Heart left ventricle (tissue), 16 donors: ENCODE results near the gene MRPS16. TPM values are rescaled to one million over a fixed set of nuclear protein-coding genes. Genes with fewer than 3 reads are reported as not detected.

ENCODE experiments used
- ATAC-seq, 4 donors: fragments of 200-7000 bp; cut with Tn5 transposase; one replicate each; pipeline ENCODE4 v1.9.1; 2020 to 2022; ENCODE audit warnings: moderate library complexity in 4 of 4, mild to moderate bottlenecking in 3 of 4, moderate number of reproducible peaks in 1 of 4
- DNase-seq, 5 donors: peaks; one replicate each; pipeline ENCODE4 v3.0.0-alpha.2; 2020
- H3K27ac ChIP-seq, 12 donors: fragments of 200-600 bp; sonication (generic) in 4 of 12; one replicate each; pipeline versions ENCODE4 v1.5.0 to v1.8.0; 2016 to 2022; ENCODE audit warnings: mild to moderate bottlenecking in 2 of 12
- H3K27me3 ChIP-seq, 9 donors: fragments of 200-600 bp; sonication (generic) in 2 of 9; one replicate each; pipeline versions ENCODE4 v1.5.1 to v1.8.0; 2016 to 2022; ENCODE audit warnings: mild to moderate bottlenecking in 3 of 9
- H3K36me3 ChIP-seq, 9 donors: fragments of 200-600 bp; sonication (generic) in 2 of 9; one replicate each; pipeline versions ENCODE4 v1.5.0 to v1.8.0; 2018 to 2022; ENCODE audit warnings: mild to moderate bottlenecking in 2 of 9
- H3K4me1 ChIP-seq, 12 donors: fragments of 200-600 bp; sonication (generic) in 4 of 12; one replicate each; pipeline versions ENCODE4 v1.5.0 to v1.8.0; 2016 to 2022; ENCODE audit warnings: mild to moderate bottlenecking in 3 of 12
- H3K4me3 ChIP-seq, 12 donors: fragments of 200-600 bp; sonication (generic) in 4 of 12; one replicate each; pipeline versions ENCODE4 v1.5.0 to v1.8.0; 2017 to 2022; ENCODE audit warnings: mild to moderate bottlenecking in 9 of 12, moderate library complexity in 4 of 12
- H3K9me3 ChIP-seq, 12 donors: fragments of 200-600 bp; sonication (generic) in 4 of 12; one replicate each; pipeline versions ENCODE4 v1.5.0 to v1.8.0; 2016 to 2022; ENCODE audit warnings: mild to moderate bottlenecking in 1 of 12
- POLR2A ChIP-seq, 2 donors: fragments of 450-650 bp; IDR thresholded peaks; one replicate each; pipeline ENCODE4 v1.6.1; 2017; ENCODE audit warnings: antibody characterized with exemption in 2 of 2, mild to moderate bottlenecking in 2 of 2, moderate library complexity in 2 of 2
- WGBS, 4 donors: extraction: QIAGEN DNeasy Blood & Tissue Kit in 2 of 4; methylation state at CpG; one replicate each; pipeline versions ENCODE4 v1.1.5 to v1.1.7; 2013 to 2018; 5-methylcytosine and 5-hydroxymethylcytosine counted together
- intact Hi-C, 10 donors: fragments of 100-400 bp; cut with DNase I; formaldehyde crosslinking; loops; one replicate each; pipeline versions ENCODE4 v1.11.1 to v1.14.2; 2022
- polyA plus RNA-seq, 2 donors: library from polyadenylated mRNA; stranded (reverse); fragments of 200-250 nt; gene quantifications; one replicate each; pipeline ENCODE4 v1.2.3, GENCODE V29; 2013
- total RNA-seq, 9 donors: library from RNA; depleted of rRNA in 2 of 9; stranded (reverse); fragments of >200 nt in 2 of 9; fragmentation: NEBNext Ultra II Directional in 3 of 9; extraction: Animal tissue kit (Norgen Biotek cat#: 25700) in 3 of 9; gene quantifications; one replicate each; pipeline versions ENCODE4 v1.1.0 to v1.2.4, GENCODE V29; 2016 to 2023
- TF ChIP-seq, protein P1 (sequence below), 12 donors: fragments of 200-600 bp; sonication (generic) in 4 of 12; IDR thresholded peaks; one replicate each; pipeline versions ENCODE4 v1.5.0 to v1.8.0; 2018 to 2022; ENCODE audit warnings: antibody characterized with exemption in 12 of 12, mild to moderate bottlenecking in 5 of 12
- donor health status: ischemic (EF 13 %, LVEDD 7.1; RV severe dilation, severe dysfunction).
- donor health status: healthy with polysubstance abuse.
- donor health status: DM: no; HTN: yes; CAD: no.
- donor health status: DM: no; HTN: no; CAD: no.
- donor health status: ischemic (EF 25% LVEDD 6.9; RV normal size, moderate dysfunction).
- donor health status: ischemic (EF 25% LVEDD 5.7; RV mildly dilated, moderate dysfunction).
- donor health status: healthy.
- donor health status: DM: yes; HTN: yes; CAD: no.
- donor health status: ischemic (EF 35%, LVEDD 5.7; RV mildly dilated, moderate dysfunction).
- donor health status: nonischemic (EF 11% LVEDD 7.7; RV severe dilation, severe dysfunction).
- donor health status: DM: yes; HTN: yes; CAD: no.
- donor health status: PGD.
- donor health status: ischemic (EF 29% LVEDD 5.4; RV normal size, mild dysfunction).
- donor health status: nonischemic (EF 23%, LVEDD 6.1; RV moderate dilation, normal function).

The MRPS16 gene
- total and polyA plus RNA-seq, 11 donors: 56.5 to 112 (median 101) TPM

DNA sequence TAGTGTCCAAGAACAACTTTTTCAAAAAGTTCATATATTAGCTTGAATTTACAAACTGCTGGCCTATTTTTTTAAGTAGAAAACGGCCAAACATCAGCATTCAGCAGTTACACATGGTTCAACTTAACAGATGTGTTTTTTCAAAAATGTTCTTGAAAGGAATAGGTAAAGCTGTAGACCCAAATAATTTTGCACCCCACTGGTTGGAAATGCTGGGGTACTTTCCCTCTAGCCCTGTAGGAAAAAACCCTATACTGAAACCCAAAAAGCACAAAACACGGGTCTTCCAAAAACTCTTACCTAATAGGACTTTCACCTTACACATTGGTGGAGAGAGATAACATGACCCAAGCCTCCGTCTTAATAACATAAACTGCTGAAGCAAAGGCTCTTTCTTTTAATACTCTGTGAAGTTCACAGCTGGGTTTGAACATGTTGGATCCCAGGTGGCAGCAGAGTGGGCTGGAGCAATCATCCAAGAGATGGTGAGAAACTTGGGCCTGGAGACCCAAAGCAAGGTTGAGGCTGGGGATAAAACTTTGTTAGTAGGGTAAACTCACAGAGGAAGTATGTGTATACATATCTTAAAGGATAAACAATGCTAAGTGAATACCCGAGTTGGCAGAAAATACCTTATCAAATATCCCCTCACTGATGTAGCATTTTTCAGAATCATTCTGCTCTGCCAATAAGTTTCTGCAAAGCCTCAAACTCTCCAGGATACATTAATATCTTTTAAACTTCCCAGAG, 4.8 kb downstream of the MRPS16 start:
- H3K27me3 ChIP-seq: no peaks in the 10 kb centered on the region
- H3K36me3 ChIP-seq: peaks cover 0 to 58% (median 51%) of the 10 kb centered on the region in 9 donors
- no peaks in the 10 kb centered on the region for H3K9me3 ChIP-seq
- peak overlapping the region; percentile 57 to 96 (median 80) for H3K4me3 ChIP-seq
- peak overlapping the region in 11 of 12 donors; percentile 60 to 84 (median 74) for H3K27ac ChIP-seq
- peaks cover 3 to 60% (median 35%) of the 10 kb centered on the region in 12 donors for H3K4me1 ChIP-seq
- WGBS, 4 donors: 43 to 53% (median 51%) methylated on average over 4 of the region's 4 CpGs
- TF ChIP-seq, protein P1, sequence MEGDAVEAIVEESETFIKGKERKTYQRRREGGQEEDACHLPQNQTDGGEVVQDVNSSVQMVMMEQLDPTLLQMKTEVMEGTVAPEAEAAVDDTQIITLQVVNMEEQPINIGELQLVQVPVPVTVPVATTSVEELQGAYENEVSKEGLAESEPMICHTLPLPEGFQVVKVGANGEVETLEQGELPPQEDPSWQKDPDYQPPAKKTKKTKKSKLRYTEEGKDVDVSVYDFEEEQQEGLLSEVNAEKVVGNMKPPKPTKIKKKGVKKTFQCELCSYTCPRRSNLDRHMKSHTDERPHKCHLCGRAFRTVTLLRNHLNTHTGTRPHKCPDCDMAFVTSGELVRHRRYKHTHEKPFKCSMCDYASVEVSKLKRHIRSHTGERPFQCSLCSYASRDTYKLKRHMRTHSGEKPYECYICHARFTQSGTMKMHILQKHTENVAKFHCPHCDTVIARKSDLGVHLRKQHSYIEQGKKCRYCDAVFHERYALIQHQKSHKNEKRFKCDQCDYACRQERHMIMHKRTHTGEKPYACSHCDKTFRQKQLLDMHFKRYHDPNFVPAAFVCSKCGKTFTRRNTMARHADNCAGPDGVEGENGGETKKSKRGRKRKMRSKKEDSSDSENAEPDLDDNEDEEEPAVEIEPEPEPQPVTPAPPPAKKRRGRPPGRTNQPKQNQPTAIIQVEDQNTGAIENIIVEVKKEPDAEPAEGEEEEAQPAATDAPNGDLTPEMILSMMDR (IDR thresholded peaks at IDR 0.05): no peak
- TF ChIP-seq POLR2A (IDR thresholded peaks at IDR 0.05): no peak
- DNase-seq (no peak), ATAC-seq (no peak)
- intact Hi-C loops: no loop called here

DNA sequence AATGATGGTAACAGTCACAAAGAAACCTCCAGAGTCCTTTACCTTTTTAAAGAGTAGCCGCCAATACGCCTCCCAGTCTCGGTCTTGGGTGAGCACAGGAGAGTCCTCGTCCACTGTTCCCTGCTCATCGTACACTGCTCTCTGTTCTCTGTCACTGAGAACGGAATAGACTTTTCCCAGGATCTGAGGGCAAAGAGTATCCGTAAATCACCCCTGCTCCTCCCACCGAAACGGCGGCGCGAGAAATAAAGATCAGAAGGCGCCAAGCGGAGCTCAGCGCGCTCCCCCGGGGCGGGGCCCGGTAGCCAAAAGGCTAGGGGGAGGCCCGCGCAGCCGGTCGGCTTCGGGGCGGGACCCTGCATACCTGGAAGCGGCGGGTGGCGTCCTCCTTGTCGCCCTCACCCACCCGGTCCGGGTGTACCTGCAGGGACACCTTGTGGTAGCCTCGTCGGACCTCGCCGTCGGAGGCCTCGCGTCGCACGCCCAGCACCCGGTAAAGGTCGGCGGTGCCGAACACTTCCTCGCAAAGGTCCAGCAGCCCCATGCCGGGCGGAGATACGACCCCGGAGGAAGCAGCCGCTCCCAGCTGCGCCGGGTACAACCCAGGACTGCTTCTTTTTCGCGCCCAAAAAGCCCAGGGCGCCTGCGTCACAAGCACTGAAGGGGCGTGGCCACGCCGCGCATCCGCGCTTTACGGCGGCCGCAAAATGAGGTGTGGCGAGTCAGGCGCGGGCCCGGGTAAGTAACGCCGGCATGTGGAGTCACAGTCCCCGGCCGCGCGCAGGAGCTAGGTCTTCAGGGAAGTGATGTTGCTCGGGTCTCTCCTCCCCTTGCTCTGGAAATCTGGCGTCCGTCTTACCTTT, 5.6 kb downstream of the MRPS16 start, which contains the start of gene DNAJC9:
TSS of gene DNAJC9 (minus strand) at position 610 of the 863 bp plus-strand sequence. CDS start at position 544, 66 bp downstream.
- H3K4me1 ChIP-seq: peaks cover 3 to 58% (median 34%) of the 10 kb centered on the region in 12 donors
- H3K9me3 ChIP-seq: no peaks in the 10 kb centered on the region
- intact Hi-C loops: no loop called here
- H3K27ac ChIP-seq: peak within 1 kb of the TSS; percentile 5 to 84 (median 72)
- peaks cover 0 to 66% (median 59%) of the 10 kb centered on the region in 9 donors for H3K36me3 ChIP-seq
- TF ChIP-seq POLR2A (IDR thresholded peaks at IDR 0.05): peak in 1 of 2 donors; percentile 80
- TF ChIP-seq, protein P1 (IDR thresholded peaks at IDR 0.05): peak in 4 of 12 donors; percentile 15 to 32 (median 21)
- DNase-seq (peak; percentile 94 to 97 (median 96)), ATAC-seq (peak; percentile 93 to 97 (median 95))
- WGBS, 4 donors: 0% methylated on average over 47 to 78 of the region's 78 CpGs
- peak within 1 kb of the TSS; percentile 57 to 96 (median 80) for H3K4me3 ChIP-seq
- H3K27me3 ChIP-seq: no peaks in the 10 kb centered on the region

DNA sequence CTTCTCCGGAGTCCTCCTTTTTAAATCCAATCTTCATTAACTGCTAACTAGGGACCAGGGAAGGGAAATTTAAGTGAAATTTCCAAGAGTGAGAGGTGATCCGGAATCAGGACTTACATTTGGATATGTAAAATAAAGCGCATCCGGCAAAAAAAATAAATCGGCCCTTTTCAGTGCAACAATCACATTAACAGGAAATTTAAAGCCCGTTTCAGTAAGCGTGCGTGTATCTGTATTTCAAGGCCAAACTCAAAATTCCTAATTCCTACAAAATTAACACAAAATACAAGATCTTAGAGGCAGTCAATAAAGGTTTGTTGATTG, 6.2 kb downstream of the MRPS16 start:
- intact Hi-C loops: no loop called here
- no peaks in the 10 kb centered on the region for H3K9me3 ChIP-seq
- H3K36me3 ChIP-seq: peaks cover 0 to 72% (median 65%) of the 10 kb centered on the region in 9 donors
- H3K27ac ChIP-seq: peak overlapping the region in 9 of 12 donors; percentile 5 to 84 (median 79)
- ATAC-seq (no peak), DNase-seq (no peak)
- 5 to 9% (median 6%) methylated on average over 8 of the region's 8 CpGs for WGBS, 4 donors
- TF ChIP-seq POLR2A (IDR thresholded peaks at IDR 0.05): no peak
- peaks cover 3 to 52% (median 28%) of the 10 kb centered on the region in 12 donors for H3K4me1 ChIP-seq
- no peaks in the 10 kb centered on the region for H3K27me3 ChIP-seq
- H3K4me3 ChIP-seq: peak overlapping the region; percentile 57 to 96 (median 80)

DNA sequence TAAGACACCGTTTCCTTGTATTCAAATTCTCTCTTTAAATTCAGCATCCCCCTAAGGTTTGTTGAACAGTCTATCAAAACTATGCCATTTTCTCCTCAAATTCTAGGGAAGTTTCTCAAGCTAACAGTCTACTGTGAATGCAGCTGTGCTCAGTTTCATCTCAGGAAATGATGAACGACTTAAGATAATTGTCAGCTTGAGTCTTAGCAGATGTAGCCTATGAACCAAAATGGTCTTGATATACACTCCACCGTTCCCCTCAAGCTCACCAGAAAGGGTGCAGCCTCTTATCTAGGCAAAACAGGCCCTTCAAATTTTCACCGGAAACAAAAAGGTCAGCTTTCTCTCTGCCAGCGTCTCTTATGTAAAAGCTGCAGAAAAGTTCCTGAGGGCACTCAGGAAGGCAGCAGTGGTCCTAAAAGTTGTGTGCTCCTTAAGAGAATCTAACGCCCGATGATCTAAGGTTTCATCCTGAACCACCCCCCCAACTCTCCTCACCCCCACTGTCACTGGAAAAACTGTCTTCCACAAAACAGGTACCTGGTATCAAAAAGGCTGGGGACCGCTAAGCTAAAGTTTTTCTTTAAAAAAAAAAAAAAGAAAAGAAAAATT, 7.5 kb downstream of the MRPS16 start:
- Histone ChIP-seq H3K4me1 (peaks cover 0 to 44% (median 22%) of the 10 kb centered on the region in 12 donors), H3K36me3 (peaks cover 0 to 76% (median 66%) of the 10 kb centered on the region in 9 donors), H3K9me3 (no peaks in the 10 kb centered on the region), H3K27me3 (no peaks in the 10 kb centered on the region), H3K27ac (no peak overlapping the region), H3K4me3 (peak overlapping the region in 1 of 12 donors; percentile 83)
- ATAC-seq (no peak), DNase-seq (no peak)
- 41 to 50% (median 42%) methylated on average over 8 of the region's 8 CpGs for WGBS, 4 donors
- TF ChIP-seq, protein P1 (IDR thresholded peaks at IDR 0.05): no peak
- no peak for TF ChIP-seq POLR2A (IDR thresholded peaks at IDR 0.05)
- intact Hi-C loops: no loop called here
